Muscle of leg (tissue), 11 donors: Measurements from ENCODE around the gene KCNJ6. TPM values are rescaled to one million over a fixed set of nuclear protein-coding genes. Genes with fewer than 3 reads are reported as not detected.

ENCODE experiments used
- DNase-seq: peaks from one replicate; pipeline ENCODE4 v3.0.0; 2013
- H3K27ac ChIP-seq: one replicate; pipeline ENCODE4 v1.5.1; 2013; ENCODE audit warnings: mild to moderate bottlenecking, low read length, control low read depth
- H3K27me3 ChIP-seq: one replicate; pipeline ENCODE4 v1.6.1; 2013; ENCODE audit warnings: low read length; ENCODE audit not compliant: control insufficient read depth, insufficient read depth
- H3K36me3 ChIP-seq: one replicate; pipeline ENCODE4 v1.6.1; 2013; ENCODE audit warnings: low read length; ENCODE audit not compliant: control insufficient read depth, insufficient read depth
- H3K4me1 ChIP-seq: one replicate; pipeline ENCODE4 v1.6.1; 2013; ENCODE audit warnings: low read length; ENCODE audit not compliant: control insufficient read depth, insufficient read depth
- H3K4me3 ChIP-seq: one replicate; pipeline ENCODE4 v1.5.1; 2013; ENCODE audit warnings: low read length, control low read depth
- H3K9me3 ChIP-seq: replicated peaks from 2 replicates; pipeline ENCODE4 v1.6.1; 2013; ENCODE audit warnings: low read depth, low read length; ENCODE audit not compliant: control insufficient read depth
- WGBS: methylation state at CpG from one replicate; pipeline ENCODE4 v1.1.5; 2013; ENCODE audit warnings: missing lambda C conversion rate; ENCODE audit not compliant: insufficient coverage; 5-methylcytosine and 5-hydroxymethylcytosine counted together
- polyA plus RNA-seq, 8 donors: library from polyadenylated mRNA; unstranded; fragments of 120-200 nt; gene quantifications; one replicate each; pipeline versions ENCODE4 v1.2.1 to v1.2.3, GENCODE V29; 2013; ENCODE audit warnings: inconsistent platforms in 1 of 8, low replicate concordance in 1 of 8; ENCODE audit not compliant: insufficient read length in 8 of 8, insufficient read depth in 1 of 8
- total RNA-seq: library from RNA; stranded (reverse); fragments of 120-200 nt; gene quantifications from one replicate; pipeline ENCODE4 v1.2.4, GENCODE V29; 2013

Gene KCNJ6
- total and polyA plus RNA-seq, 9 donors, result 0.81 to 2.1 (median 1.2) TPM

GRCh38 chr21:37748351-37748750 is 167.9 kb downstream of the KCNJ6 start:
- H3K4me3 ChIP-seq, result no peak overlapping the region
- no peak overlapping the region for H3K27ac ChIP-seq
- peaks cover 2% of the 10 kb centered on the region for H3K27me3 ChIP-seq
- DNase-seq, result no peak
- 69% methylated on average over 3 of the region's 3 CpGs for WGBS
- H3K9me3 ChIP-seq, result peaks cover 2% of the 10 kb centered on the region
- peaks cover 2% of the 10 kb centered on the region for H3K4me1 ChIP-seq
- H3K36me3 ChIP-seq, result no peaks in the 10 kb centered on the region

- WGBS, result 78% methylated on average over 1 of the region's 2 CpGs
Observed at GRCh38 chr21:37746849-37747248, 169.4 kb downstream of the KCNJ6 start.

GRCh38 chr21:37744551-37744950 is 171.7 kb downstream of the KCNJ6 start:
- Histone ChIP-seq H3K27ac (no peak overlapping the region), H3K4me1 (peaks cover 9% of the 10 kb centered on the region), H3K4me3 (no peak overlapping the region), H3K9me3 (peaks cover 2% of the 10 kb centered on the region), H3K27me3 (no peaks in the 10 kb centered on the region), H3K36me3 (no peaks in the 10 kb centered on the region)
- 92% methylated on average over 2 of the region's 2 CpGs for WGBS
- no peak for DNase-seq

More at GRCh38 chr21:37746849-37747248, 169.4 kb downstream of the KCNJ6 start:
- Histone ChIP-seq H3K4me3 (no peak overlapping the region), H3K36me3 (no peaks in the 10 kb centered on the region), H3K9me3 (peaks cover 2% of the 10 kb centered on the region), H3K27ac (no peak overlapping the region), H3K4me1 (peaks cover 7% of the 10 kb centered on the region), H3K27me3 (no peaks in the 10 kb centered on the region)
- DNase-seq, result no peak

GRCh38 chr21:37742532-37742931 is 173.7 kb downstream of the KCNJ6 start:
- no peak for DNase-seq
- Histone ChIP-seq H3K9me3 (peaks cover 2% of the 10 kb centered on the region), H3K27ac (no peak overlapping the region), H3K36me3 (no peaks in the 10 kb centered on the region), H3K4me1 (peaks cover 16% of the 10 kb centered on the region), H3K4me3 (no peak overlapping the region), H3K27me3 (no peaks in the 10 kb centered on the region)
- WGBS, result 59% methylated on average over 1 of the region's 1 CpG

- no peak for DNase-seq
- H3K4me1 ChIP-seq, result peaks cover 18% of the 10 kb centered on the region
- H3K36me3 ChIP-seq, result no peaks in the 10 kb centered on the region
- H3K9me3 ChIP-seq, result no peaks in the 10 kb centered on the region
- H3K27me3 ChIP-seq, result no peaks in the 10 kb centered on the region
- H3K4me3 ChIP-seq, result no peak overlapping the region
- H3K27ac ChIP-seq, result no peak overlapping the region
Observed at GRCh38 chr21:37742115-37742514, 174.1 kb downstream of the KCNJ6 start.

- no CpG with 5 or more reads among the region's 2 CpGs for WGBS
- no peak for DNase-seq
- H3K4me1 ChIP-seq, result peaks cover 17% of the 10 kb centered on the region
- H3K27ac ChIP-seq, result no peak overlapping the region
- H3K36me3 ChIP-seq, result no peaks in the 10 kb centered on the region
- no peak overlapping the region for H3K4me3 ChIP-seq
- H3K9me3 ChIP-seq, result no peaks in the 10 kb centered on the region
- no peaks in the 10 kb centered on the region for H3K27me3 ChIP-seq
Observed at GRCh38 chr21:37737996-37738395, 178.3 kb downstream of the KCNJ6 start.

- Histone ChIP-seq H3K4me1 (peaks cover 14% of the 10 kb centered on the region), H3K27me3 (no peaks in the 10 kb centered on the region), H3K4me3 (no peak overlapping the region), H3K9me3 (no peaks in the 10 kb centered on the region), H3K36me3 (no peaks in the 10 kb centered on the region), H3K27ac (no peak overlapping the region)
- WGBS, result 69% methylated on average over 2 of the region's 4 CpGs
- DNase-seq, result no peak
Observed at GRCh38 chr21:37737507-37737906, 178.8 kb downstream of the KCNJ6 start.

- 90% methylated on average over 4 of the region's 10 CpGs for WGBS
Observed at GRCh38 chr21:37734846-37735245, 181.4 kb downstream of the KCNJ6 start.

GRCh38 chr21:37732927-37733326 is 183.3 kb downstream of the KCNJ6 start:
- Histone ChIP-seq H3K4me1 (peaks cover 6% of the 10 kb centered on the region), H3K36me3 (no peaks in the 10 kb centered on the region), H3K27me3 (peaks cover 4% of the 10 kb centered on the region), H3K9me3 (no peaks in the 10 kb centered on the region), H3K27ac (no peak overlapping the region), H3K4me3 (no peak overlapping the region)
- DNase-seq, result no peak
- no CpG with 5 or more reads among the region's 4 CpGs for WGBS

More at GRCh38 chr21:37734846-37735245, 181.4 kb downstream of the KCNJ6 start:
- H3K27me3 ChIP-seq, result peaks cover 4% of the 10 kb centered on the region
- H3K27ac ChIP-seq, result no peak overlapping the region
- peaks cover 9% of the 10 kb centered on the region for H3K4me1 ChIP-seq
- H3K9me3 ChIP-seq, result no peaks in the 10 kb centered on the region
- DNase-seq, result no peak
- no peak overlapping the region for H3K4me3 ChIP-seq
- H3K36me3 ChIP-seq, result no peaks in the 10 kb centered on the region

GRCh38 chr21:37724201-37724600 is 192.1 kb downstream of the KCNJ6 start:
- H3K4me1 ChIP-seq, result no peaks in the 10 kb centered on the region
- H3K27me3 ChIP-seq, result peaks cover 3% of the 10 kb centered on the region
- WGBS, result 41% methylated on average over 3 of the region's 6 CpGs
- no peaks in the 10 kb centered on the region for H3K36me3 ChIP-seq
- no peaks in the 10 kb centered on the region for H3K9me3 ChIP-seq
- no peak overlapping the region for H3K27ac ChIP-seq
- no peak for DNase-seq
- no peak overlapping the region for H3K4me3 ChIP-seq

GRCh38 chr21:37717534-37717933 is 198.7 kb downstream of the KCNJ6 start:
- no peak overlapping the region for H3K27ac ChIP-seq
- 80% methylated on average over 1 of the region's 4 CpGs for WGBS
- no peak for DNase-seq
- no peaks in the 10 kb centered on the region for H3K4me1 ChIP-seq
- no peak overlapping the region for H3K4me3 ChIP-seq
- no peaks in the 10 kb centered on the region for H3K9me3 ChIP-seq
- H3K27me3 ChIP-seq, result no peaks in the 10 kb centered on the region
- H3K36me3 ChIP-seq, result no peaks in the 10 kb centered on the region
